GM12801 (cell line): ENCODE results near the gene PLAAT5.

Experiments used
- TF ChIP-seq, protein P1 (sequence below): IDR thresholded peaks from one replicate; pipeline ENCODE4 v1.5.1; 2011; ENCODE audit warnings: control low read depth; ENCODE audit not compliant: insufficient read length; ENCODE audit errors: extremely low read depth

Gene PLAAT5

DNA sequence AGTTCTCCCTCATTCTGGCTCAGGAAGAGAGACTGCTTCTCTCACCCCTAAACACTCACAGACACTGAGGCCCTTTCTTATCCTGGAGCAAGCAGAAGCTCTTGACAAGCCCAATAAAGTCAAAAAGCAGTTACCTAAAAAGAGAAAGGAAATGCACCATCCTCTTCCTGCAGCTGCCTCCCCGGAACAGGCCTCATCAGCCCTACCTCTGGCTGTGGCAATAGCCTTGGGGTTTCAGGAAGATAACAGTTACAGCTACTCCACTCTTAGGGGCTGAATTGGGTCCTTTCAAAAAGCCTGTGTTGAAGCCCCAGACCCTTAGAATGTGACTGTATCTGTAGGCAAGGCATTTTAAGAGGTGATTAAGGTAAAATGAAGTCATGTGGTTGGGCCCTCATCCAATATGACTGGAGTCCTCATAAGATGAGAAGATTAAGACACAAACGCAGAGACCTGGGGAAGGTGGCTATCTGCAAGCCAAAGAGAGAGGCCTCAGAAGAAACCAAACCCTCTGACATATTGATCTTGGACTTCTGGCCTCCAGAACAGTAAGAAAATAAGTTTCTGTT is 11.4 kb upstream of the PLAAT5 start:
- TF ChIP-seq, protein P1, sequence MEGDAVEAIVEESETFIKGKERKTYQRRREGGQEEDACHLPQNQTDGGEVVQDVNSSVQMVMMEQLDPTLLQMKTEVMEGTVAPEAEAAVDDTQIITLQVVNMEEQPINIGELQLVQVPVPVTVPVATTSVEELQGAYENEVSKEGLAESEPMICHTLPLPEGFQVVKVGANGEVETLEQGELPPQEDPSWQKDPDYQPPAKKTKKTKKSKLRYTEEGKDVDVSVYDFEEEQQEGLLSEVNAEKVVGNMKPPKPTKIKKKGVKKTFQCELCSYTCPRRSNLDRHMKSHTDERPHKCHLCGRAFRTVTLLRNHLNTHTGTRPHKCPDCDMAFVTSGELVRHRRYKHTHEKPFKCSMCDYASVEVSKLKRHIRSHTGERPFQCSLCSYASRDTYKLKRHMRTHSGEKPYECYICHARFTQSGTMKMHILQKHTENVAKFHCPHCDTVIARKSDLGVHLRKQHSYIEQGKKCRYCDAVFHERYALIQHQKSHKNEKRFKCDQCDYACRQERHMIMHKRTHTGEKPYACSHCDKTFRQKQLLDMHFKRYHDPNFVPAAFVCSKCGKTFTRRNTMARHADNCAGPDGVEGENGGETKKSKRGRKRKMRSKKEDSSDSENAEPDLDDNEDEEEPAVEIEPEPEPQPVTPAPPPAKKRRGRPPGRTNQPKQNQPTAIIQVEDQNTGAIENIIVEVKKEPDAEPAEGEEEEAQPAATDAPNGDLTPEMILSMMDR: no peak

DNA sequence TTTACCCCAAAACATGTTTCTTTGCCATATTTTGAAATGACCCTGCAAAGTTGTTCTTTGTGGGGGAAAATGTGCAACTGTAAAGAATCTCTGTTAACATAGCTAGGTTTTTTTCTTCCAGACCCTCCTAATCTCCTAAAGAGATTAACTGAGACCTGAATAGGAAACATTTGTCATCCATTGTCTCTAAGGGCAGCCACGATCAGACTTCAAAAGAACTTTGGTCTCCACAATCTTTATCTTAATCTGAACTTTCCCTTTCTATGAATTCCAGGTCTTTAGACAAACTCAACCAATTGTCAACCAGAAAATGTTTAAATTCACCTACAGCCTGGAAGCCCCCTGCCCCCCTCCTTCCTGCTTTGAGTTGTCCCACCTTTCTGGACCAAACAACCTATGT is 10.3 kb upstream of the PLAAT5 start:
- TF ChIP-seq, protein P1: no peak

DNA sequence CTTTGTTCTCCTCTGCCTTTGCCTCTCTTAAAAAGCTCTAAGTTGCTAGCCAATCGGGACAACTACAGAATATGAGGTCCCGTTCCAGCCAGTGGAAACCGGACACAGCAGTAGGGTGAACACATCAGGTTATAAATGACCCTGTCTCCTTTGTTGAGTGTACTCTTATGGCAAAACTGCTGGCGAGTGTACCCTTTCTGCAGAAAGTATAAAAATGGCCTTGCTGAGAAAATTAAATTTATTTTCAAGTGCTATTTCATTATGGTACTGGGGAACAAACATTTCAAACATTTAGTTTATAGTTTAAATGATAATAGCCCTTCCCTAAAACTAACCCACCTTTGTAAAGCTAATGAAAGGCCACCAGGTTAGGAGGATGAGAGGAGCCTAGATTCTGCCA is 8.9 kb upstream of the PLAAT5 start:
- TF ChIP-seq, protein P1: no peak

DNA sequence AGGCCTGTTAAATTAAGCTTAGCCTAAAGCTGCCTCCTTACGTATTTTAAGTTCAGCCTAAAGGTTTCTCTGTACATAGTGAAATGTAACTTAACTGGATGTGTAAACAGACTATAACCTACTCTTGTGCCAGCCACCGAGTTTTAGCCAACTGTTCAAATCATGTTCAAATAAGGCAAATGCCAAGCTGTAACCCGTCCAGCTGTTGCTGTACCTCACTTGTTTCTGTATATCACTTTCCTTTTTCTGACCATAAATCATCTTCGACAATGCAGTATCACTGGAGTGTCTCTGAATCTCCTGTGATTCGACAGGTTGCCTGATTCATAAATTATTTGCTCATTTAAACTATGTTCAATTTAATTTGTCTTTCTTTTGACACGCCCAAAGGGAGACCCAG is 4.0 kb upstream of the PLAAT5 start:
- TF ChIP-seq, protein P1: no peak

DNA sequence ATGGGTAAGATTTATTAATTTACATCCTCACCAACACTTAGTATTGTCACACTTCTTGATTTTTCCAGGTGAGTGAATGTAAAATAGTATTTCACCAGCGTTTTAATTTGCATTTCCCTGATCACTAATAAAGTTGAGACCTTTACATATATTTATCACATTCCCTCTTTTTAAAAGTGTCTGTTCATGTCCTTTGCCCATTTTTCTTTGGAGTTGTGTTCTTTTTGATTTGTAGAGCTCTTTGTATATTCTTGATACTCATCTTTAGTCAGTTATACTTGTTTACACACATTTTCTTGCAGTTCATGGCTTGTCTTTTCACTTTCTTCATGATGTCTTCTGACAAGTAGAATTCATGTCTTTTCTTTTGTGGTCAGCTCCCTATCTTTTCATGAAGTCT is 2.2 kb upstream of the PLAAT5 start:
- TF ChIP-seq, protein P1: no peak

DNA sequence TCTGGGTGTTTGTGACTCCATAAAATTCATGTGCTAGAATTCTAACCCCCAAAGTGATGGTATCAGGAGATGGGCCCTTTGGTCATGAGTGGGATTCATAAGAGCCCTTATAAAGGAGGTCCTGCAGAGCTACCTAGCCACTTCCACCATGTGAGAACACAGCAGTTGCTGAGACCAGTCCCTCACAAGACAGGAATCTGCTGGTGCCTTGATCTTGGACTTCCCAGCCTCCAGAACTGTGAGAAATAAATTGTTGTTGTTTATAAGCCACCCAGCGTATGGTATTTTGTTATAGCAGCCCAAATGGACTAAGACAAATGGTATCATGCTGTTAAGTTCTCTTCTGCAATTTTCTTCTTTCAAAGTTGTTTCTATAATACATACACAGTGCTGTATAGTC is 1.5 kb upstream of the PLAAT5 start:
- TF ChIP-seq, protein P1: no peak

DNA sequence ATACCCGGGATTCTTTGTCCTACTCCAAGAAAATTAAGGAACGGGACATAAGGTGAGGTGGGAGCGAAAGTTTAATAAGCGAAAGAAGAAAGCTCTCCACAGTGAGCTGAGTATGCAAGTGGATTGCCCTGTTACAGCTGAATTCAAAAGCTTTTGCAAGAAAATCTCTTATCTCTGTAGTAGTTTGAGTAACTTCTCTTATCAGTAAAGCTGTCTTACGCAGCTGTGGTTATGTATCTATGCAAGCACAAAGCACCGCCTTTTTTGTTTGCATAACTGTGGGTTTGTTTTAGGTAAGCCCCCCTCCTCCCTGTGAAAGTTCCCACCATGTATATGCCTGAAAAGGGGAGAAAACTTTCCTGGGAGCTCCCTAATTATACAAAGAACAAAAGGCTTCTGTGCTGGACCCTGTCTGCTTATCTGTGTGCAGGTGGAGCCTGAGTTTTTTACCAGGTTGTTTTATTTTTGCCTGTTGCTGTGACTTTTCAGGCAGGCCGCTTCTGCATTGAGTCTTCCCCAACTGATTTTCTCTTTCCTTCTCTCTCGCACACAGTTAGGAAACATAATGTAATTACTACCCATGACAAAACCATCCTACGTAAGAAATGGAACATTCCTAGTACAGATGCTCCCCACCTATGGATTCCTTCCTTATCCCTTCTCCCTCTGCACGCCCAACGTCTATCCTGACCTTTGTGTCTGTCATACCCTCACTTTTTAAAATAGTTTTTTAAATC is 837 bp upstream of the PLAAT5 start:
- TF ChIP-seq, protein P1: no peak
